Uterus (tissue), 2 donors: Measurements from ENCODE around the gene SMAD5.

Experiments
- POLR2A ChIP-seq, 2 donors: fragments of 450-650 bp; IDR thresholded peaks; one replicate each; pipeline ENCODE4 v1.6.1; 2016; ENCODE audit warnings: antibody characterized with exemption in 2 of 2, mild to moderate bottlenecking in 1 of 2, moderate library complexity in 1 of 2
- TF ChIP-seq, protein P1 (sequence below), 4 experiments: fragments of 200-600 bp in 2 of 4; fragments of 450-650 bp in 2 of 4; sonication (generic) in 2 of 4; IDR thresholded peaks; one replicate each; pipeline ENCODE4 v1.5.1; 2016 to 2019; ENCODE audit warnings: antibody characterized with exemption in 4 of 4, mild to moderate bottlenecking in 2 of 4, moderate library complexity in 1 of 4

DNA sequence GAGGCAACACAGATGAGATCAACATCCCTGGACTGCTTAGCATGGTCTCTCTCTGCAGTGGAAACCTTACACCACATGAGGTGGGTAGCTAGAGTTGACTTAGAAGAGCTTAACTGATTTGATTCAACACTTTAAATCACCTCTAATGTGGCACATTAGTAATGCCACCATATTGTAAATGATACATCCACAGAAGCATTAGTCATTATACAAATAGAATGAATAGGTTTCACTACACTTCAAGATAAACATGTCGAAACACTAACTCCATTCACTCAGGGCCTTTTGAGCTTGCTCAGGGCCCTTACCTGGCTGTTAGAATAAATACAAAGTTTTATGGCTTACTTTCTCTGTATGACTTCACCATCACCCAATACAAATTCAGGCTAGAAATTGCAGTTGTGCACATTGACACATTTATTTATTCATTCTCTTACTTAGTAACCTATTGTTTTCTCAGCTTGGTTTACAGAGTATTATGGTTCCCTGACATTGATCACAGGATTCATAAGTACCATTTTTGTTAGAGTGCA, 9.3 kb upstream of the SMAD5 start:
- TF ChIP-seq POLR2A (IDR thresholded peaks at IDR 0.05) = no peak
- TF ChIP-seq, protein P1, sequence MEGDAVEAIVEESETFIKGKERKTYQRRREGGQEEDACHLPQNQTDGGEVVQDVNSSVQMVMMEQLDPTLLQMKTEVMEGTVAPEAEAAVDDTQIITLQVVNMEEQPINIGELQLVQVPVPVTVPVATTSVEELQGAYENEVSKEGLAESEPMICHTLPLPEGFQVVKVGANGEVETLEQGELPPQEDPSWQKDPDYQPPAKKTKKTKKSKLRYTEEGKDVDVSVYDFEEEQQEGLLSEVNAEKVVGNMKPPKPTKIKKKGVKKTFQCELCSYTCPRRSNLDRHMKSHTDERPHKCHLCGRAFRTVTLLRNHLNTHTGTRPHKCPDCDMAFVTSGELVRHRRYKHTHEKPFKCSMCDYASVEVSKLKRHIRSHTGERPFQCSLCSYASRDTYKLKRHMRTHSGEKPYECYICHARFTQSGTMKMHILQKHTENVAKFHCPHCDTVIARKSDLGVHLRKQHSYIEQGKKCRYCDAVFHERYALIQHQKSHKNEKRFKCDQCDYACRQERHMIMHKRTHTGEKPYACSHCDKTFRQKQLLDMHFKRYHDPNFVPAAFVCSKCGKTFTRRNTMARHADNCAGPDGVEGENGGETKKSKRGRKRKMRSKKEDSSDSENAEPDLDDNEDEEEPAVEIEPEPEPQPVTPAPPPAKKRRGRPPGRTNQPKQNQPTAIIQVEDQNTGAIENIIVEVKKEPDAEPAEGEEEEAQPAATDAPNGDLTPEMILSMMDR (IDR thresholded peaks at IDR 0.05) = no peak
